Peyer's patch (tissue), 4 donors: ENCODE measurements around the gene FAM180A. TPM values are rescaled to one million over a fixed set of nuclear protein-coding genes. Genes with fewer than 3 reads are reported as not detected.

Source experiments
- DNase-seq, 3 donors: peaks; one replicate each; pipeline ENCODE4 v3.0.0-alpha.2; 2017 to 2019
- H3K27ac ChIP-seq, 4 donors: fragments of 200-600 bp; sonication (generic); one replicate each; pipeline ENCODE4 v1.5.1; 2016 to 2019
- H3K27me3 ChIP-seq, 2 donors: fragments of 200-600 bp; sonication (generic); one replicate each; pipeline ENCODE4 v1.5.1; 2019
- H3K36me3 ChIP-seq, 3 donors: fragments of 200-600 bp; sonication (generic); one replicate each; pipeline ENCODE4 v1.5.1; 2016 to 2019
- H3K4me1 ChIP-seq, 4 donors: fragments of 200-600 bp; sonication (generic); one replicate each; pipeline ENCODE4 v1.5.1; 2016 to 2019
- H3K4me3 ChIP-seq, 4 donors: fragments of 200-600 bp; sonication (generic); 1 replicate in 3 of 4; 2 replicates in 1 of 4; pipeline ENCODE4 v1.5.1; 2016 to 2019; ENCODE audit warnings: mild to moderate bottlenecking in 1 of 4
- H3K9me3 ChIP-seq, 4 donors: fragments of 200-600 bp; sonication (generic); one replicate each; pipeline ENCODE4 v1.5.1; 2016 to 2019; ENCODE audit warnings: mild to moderate bottlenecking in 1 of 4
- CTCF ChIP-seq, 6 experiments: fragments of 450-650 bp in 4 of 6; fragments of 200-600 bp in 2 of 6; sonication (generic) in 1 of 6; IDR thresholded peaks; one replicate each; pipeline ENCODE4 v1.5.1; 2017 to 2019; ENCODE audit warnings: antibody characterized with exemption in 6 of 6, mild to moderate bottlenecking in 3 of 6, moderate library complexity in 1 of 6
- POLR2A ChIP-seq, 2 donors: fragments of 450-650 bp; IDR thresholded peaks; one replicate each; pipeline ENCODE4 v1.5.1; 2017; ENCODE audit warnings: antibody characterized with exemption in 2 of 2, mild to moderate bottlenecking in 2 of 2, moderate library complexity in 2 of 2
- total RNA-seq, 4 donors: library from RNA; depleted of rRNA; stranded (reverse); fragments of >200 nt; gene quantifications; one replicate each; pipeline ENCODE4 v1.1.0, GENCODE V29; 2016

The FAM180A gene
- total RNA-seq, 4 donors from 2014 or later: 3.3 to 4.4 TPM; not detected in 2

DNA sequence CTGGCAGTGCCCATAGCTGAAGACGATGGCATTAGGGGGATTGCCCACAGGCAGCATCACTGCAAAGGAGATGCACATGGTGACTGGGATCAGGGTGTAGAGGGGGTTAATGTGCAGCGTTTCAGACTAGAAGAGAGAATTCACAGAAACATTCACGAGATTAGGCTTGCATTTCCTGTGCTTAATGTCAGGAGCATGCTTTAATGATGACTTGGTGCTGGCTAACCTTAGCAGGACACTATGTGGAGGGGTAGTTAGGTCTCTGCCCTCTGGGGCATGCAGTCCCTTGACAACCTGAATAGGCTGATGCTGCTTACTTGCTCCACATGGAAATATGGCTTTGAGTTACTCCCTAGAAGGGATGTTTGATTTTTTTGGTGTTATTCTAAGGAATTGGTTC lies 64.5 kb downstream of the FAM180A start:
- H3K4me1 ChIP-seq: no peaks in the 10 kb centered on the region
- peaks cover 0 to 5% (median 0%) of the 10 kb centered on the region in 3 donors for H3K36me3 ChIP-seq
- DNase-seq: no peak
- no peak overlapping the region for H3K4me3 ChIP-seq
- no peaks in the 10 kb centered on the region for H3K9me3 ChIP-seq
- no peak for TF ChIP-seq POLR2A (IDR thresholded peaks at IDR 0.05)
- no peak for TF ChIP-seq CTCF (IDR thresholded peaks at IDR 0.05)
- H3K27ac ChIP-seq: no peak overlapping the region
- no peaks in the 10 kb centered on the region for H3K27me3 ChIP-seq

GRCh38 chr7:135683609-135684008 lies 65.0 kb downstream of the FAM180A start:
- Histone ChIP-seq H3K36me3 (peaks cover 0 to 5% (median 0%) of the 10 kb centered on the region in 3 donors), H3K27me3 (no peaks in the 10 kb centered on the region), H3K27ac (no peak overlapping the region), H3K9me3 (no peaks in the 10 kb centered on the region), H3K4me1 (no peaks in the 10 kb centered on the region), H3K4me3 (no peak overlapping the region)
- TF ChIP-seq POLR2A (IDR thresholded peaks at IDR 0.05) (no peak), CTCF (IDR thresholded peaks at IDR 0.05) (no peak)
- DNase-seq: no peak

GRCh38 chr7:135682191-135682590 lies 66.4 kb downstream of the FAM180A start:
- H3K9me3 ChIP-seq: no peaks in the 10 kb centered on the region
- no peak for DNase-seq
- peaks cover 0 to 5% (median 0%) of the 10 kb centered on the region in 3 donors for H3K36me3 ChIP-seq
- TF ChIP-seq POLR2A (IDR thresholded peaks at IDR 0.05) (no peak), CTCF (IDR thresholded peaks at IDR 0.05) (no peak)
- H3K4me1 ChIP-seq: no peaks in the 10 kb centered on the region
- no peak overlapping the region for H3K27ac ChIP-seq
- H3K27me3 ChIP-seq: no peaks in the 10 kb centered on the region
- no peak overlapping the region for H3K4me3 ChIP-seq

GRCh38 chr7:135681762-135682161 lies 66.9 kb downstream of the FAM180A start:
- Histone ChIP-seq H3K9me3 (no peaks in the 10 kb centered on the region), H3K36me3 (peaks cover 0 to 5% (median 0%) of the 10 kb centered on the region in 3 donors), H3K4me1 (no peaks in the 10 kb centered on the region), H3K27ac (no peak overlapping the region), H3K4me3 (no peak overlapping the region), H3K27me3 (no peaks in the 10 kb centered on the region)
- no peak for TF ChIP-seq POLR2A (IDR thresholded peaks at IDR 0.05)
- TF ChIP-seq CTCF (IDR thresholded peaks at IDR 0.05): no peak
- no peak for DNase-seq

Other genes starting within 250 kb of the FAM180A start
- 10 to 100 TPM; 20.2 to 35.5 (median 24.1) TPM for gene CNOT4, start 238.7 kb downstream of the FAM180A start, total RNA-seq
- 10 to 100 TPM; 19.4 to 51.2 (median 23.3) TPM for gene NUP205, start 190.9 kb downstream of the FAM180A start, total RNA-seq
- 10 to 100 TPM; 17.3 to 26.2 (median 18.2) TPM for gene STMP1, start 86.3 kb downstream of the FAM180A start, total RNA-seq
- not detected for gene SLC13A4, start 20.6 kb downstream of the FAM180A start, total RNA-seq
- gene MTPN, start 228.5 kb upstream of the FAM180A start, total RNA-seq: 10 to 100 TPM; 39.4 to 74.3 (median 62.9) TPM